CD4-positive, CD25-positive, alpha-beta regulatory T cell (primary cell): ENCODE measurements around the gene TTC7B. TPM values are rescaled to one million over a fixed set of nuclear protein-coding genes. Genes with fewer than 3 reads are reported as not detected.

ENCODE experiments used
- ATAC-seq, 2 donors: fragments of 150-1000 bp; cut with Tn5 transposase; one replicate each; pipeline ENCODE4 v1.10.0; 2021; ENCODE audit warnings: low read depth in 2 of 2, moderate number of reproducible peaks in 2 of 2, moderate library complexity in 1 of 2
- DNase-seq, 3 donors: peaks; one replicate each; pipeline versions ENCODE4 v3.0.0 to v3.0.0-alpha.2; 2012 to 2022; ENCODE audit warnings: mixed read lengths in 1 of 3
- H3K27ac ChIP-seq: one replicate; pipeline ENCODE4 v1.7.0; 2013; ENCODE audit warnings: mild to moderate bottlenecking, low read length; ENCODE audit not compliant: insufficient read depth, poor library complexity, severe bottlenecking
- H3K27me3 ChIP-seq: one replicate; pipeline ENCODE4 v1.7.0; 2013; ENCODE audit warnings: low read length; ENCODE audit not compliant: control insufficient read depth, insufficient read depth
- H3K36me3 ChIP-seq: one replicate; pipeline ENCODE4 v1.7.0; 2013; ENCODE audit warnings: mild to moderate bottlenecking, low read length, moderate library complexity; ENCODE audit not compliant: control insufficient read depth, insufficient read depth
- H3K4me1 ChIP-seq: 2 replicates; pipeline ENCODE4 v1.7.0; 2013; ENCODE audit warnings: mild to moderate bottlenecking, low read length; ENCODE audit not compliant: insufficient read depth, control insufficient read depth, poor library complexity, severe bottlenecking
- H3K4me3 ChIP-seq: one replicate; pipeline ENCODE4 v1.7.0; 2013; ENCODE audit warnings: low read depth, mild to moderate bottlenecking, low read length, moderate library complexity
- H3K9me3 ChIP-seq, 2 experiments: 1 replicate in 1 of 2; 2 replicates in 1 of 2; pipeline ENCODE4 v1.7.0; 2013; ENCODE audit warnings: low read length in 2 of 2, mild to moderate bottlenecking in 1 of 2, moderate library complexity in 1 of 2; ENCODE audit not compliant: control insufficient read depth in 2 of 2
- H3K27ac Mint-ChIP-seq, 3 donors: one replicate each; pipeline ENCODE4 v1.8.0; 2020 to 2022; ENCODE audit warnings: mild to moderate bottlenecking in 3 of 3, mixed read lengths in 3 of 3, moderate library complexity in 2 of 3
- H3K27me3 Mint-ChIP-seq: one replicate; pipeline ENCODE4 v1.8.0; 2022; ENCODE audit warnings: mild to moderate bottlenecking, mixed read lengths
- H3K36me3 Mint-ChIP-seq: one replicate; pipeline ENCODE4 v1.8.0; 2020; ENCODE audit warnings: mixed read lengths
- H3K4me1 Mint-ChIP-seq, 4 donors: one replicate each; pipeline ENCODE4 v1.8.0; 2020 to 2022; ENCODE audit warnings: mixed read lengths in 4 of 4, mild to moderate bottlenecking in 1 of 4
- H3K4me3 Mint-ChIP-seq, 4 donors: one replicate each; pipeline ENCODE4 v1.8.0; 2020 to 2022; ENCODE audit warnings: mild to moderate bottlenecking in 4 of 4, mixed read lengths in 4 of 4, moderate library complexity in 3 of 4
- H3K9me3 Mint-ChIP-seq, 7 donors: one replicate each; pipeline ENCODE4 v1.8.0; 2020 to 2022; ENCODE audit warnings: mixed read lengths in 7 of 7, mild to moderate bottlenecking in 3 of 7, moderate library complexity in 2 of 7
- polyA plus RNA-seq, 4 donors: library from polyadenylated mRNA; unstranded; fragments of 300-500 nt; fragmentation: Illumina TruSeq; gene quantifications; one replicate each; pipeline ENCODE4 v1.2.3, GENCODE V29; 2021
- total RNA-seq: library from RNA; stranded (reverse); gene quantifications from one replicate; pipeline ENCODE4 v1.2.3, GENCODE V29; 2022

The TTC7B gene
- total and polyA plus RNA-seq, 5 donors from 2014 or later = 0.88 to 7.8 (median 1.0) TPM

- H3K27me3 Mint-ChIP-seq = peaks cover 4% of the 10 kb centered on the region
- H3K9me3 Mint-ChIP-seq = peaks cover 0 to 2% (median 0%) of the 10 kb centered on the region in 7 donors
- no peak for DNase-seq
- H3K36me3 Mint-ChIP-seq = no peaks in the 10 kb centered on the region
- Histone ChIP-seq H3K9me3 (no peaks in the 10 kb centered on the region), H3K4me3 (no peak overlapping the region), H3K4me1 (no peaks in the 10 kb centered on the region), H3K36me3 (no peaks in the 10 kb centered on the region), H3K27me3 (no peaks in the 10 kb centered on the region), H3K27ac (no peak overlapping the region)
- H3K4me3 Mint-ChIP-seq = no peak overlapping the region
- ATAC-seq = no peak
- H3K27ac Mint-ChIP-seq = no peak overlapping the region
- no peaks in the 10 kb centered on the region for H3K4me1 Mint-ChIP-seq
Measured at GRCh38 chr14:90567191-90567590, 249.0 kb downstream of the TTC7B start.

GRCh38 chr14:90566481-90566880 is 249.7 kb downstream of the TTC7B start:
- ATAC-seq = no peak
- DNase-seq = no peak
- H3K4me1 ChIP-seq = no peaks in the 10 kb centered on the region
- Mint-ChIP-seq H3K9me3 (peaks cover 0 to 2% (median 0%) of the 10 kb centered on the region in 7 donors), H3K27me3 (peaks cover 4% of the 10 kb centered on the region), H3K4me3 (no peak overlapping the region), H3K27ac (no peak overlapping the region), H3K4me1 (no peaks in the 10 kb centered on the region), H3K36me3 (no peaks in the 10 kb centered on the region)
- H3K27ac ChIP-seq = no peak overlapping the region
- no peaks in the 10 kb centered on the region for H3K9me3 ChIP-seq
- H3K36me3 ChIP-seq = no peaks in the 10 kb centered on the region
- H3K27me3 ChIP-seq = no peaks in the 10 kb centered on the region
- H3K4me3 ChIP-seq = no peak overlapping the region

- Histone ChIP-seq H3K27me3 (no peaks in the 10 kb centered on the region), H3K36me3 (no peaks in the 10 kb centered on the region), H3K4me1 (no peaks in the 10 kb centered on the region), H3K27ac (no peak overlapping the region), H3K9me3 (no peaks in the 10 kb centered on the region), H3K4me3 (no peak overlapping the region)
- H3K4me1 Mint-ChIP-seq = no peaks in the 10 kb centered on the region
- H3K27me3 Mint-ChIP-seq = peaks cover 4% of the 10 kb centered on the region
- no peak for DNase-seq
- no peak for ATAC-seq
- H3K27ac Mint-ChIP-seq = no peak overlapping the region
- no peak overlapping the region for H3K4me3 Mint-ChIP-seq
- H3K9me3 Mint-ChIP-seq = peaks cover 0 to 2% (median 0%) of the 10 kb centered on the region in 7 donors
- H3K36me3 Mint-ChIP-seq = no peaks in the 10 kb centered on the region
Measured at GRCh38 chr14:90564496-90564895, 251.7 kb downstream of the TTC7B start.

DNA sequence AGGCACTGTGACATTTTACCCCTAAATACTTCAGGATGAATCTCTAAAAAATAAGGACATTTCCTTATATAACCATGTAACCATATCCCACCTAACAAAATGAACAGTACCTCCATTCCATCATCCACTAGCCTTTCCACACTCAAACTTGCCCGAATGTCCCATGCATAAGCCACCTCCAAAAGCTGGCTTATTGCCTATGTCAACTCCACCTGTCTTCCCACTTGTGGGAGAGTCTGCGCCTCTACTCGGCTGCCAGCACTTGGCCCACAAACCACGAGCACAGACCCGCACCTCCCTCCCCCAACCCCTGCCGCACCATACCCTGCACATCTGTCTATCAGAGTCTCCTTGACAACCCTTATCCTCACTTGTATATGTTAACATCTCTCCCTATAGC is 253.6 kb downstream of the TTC7B start:
- Histone ChIP-seq H3K9me3 (no peaks in the 10 kb centered on the region), H3K4me3 (no peak overlapping the region), H3K36me3 (no peaks in the 10 kb centered on the region), H3K27me3 (no peaks in the 10 kb centered on the region), H3K27ac (no peak overlapping the region), H3K4me1 (no peaks in the 10 kb centered on the region)
- ATAC-seq (no peak), DNase-seq (no peak)
- H3K36me3 Mint-ChIP-seq = no peaks in the 10 kb centered on the region
- H3K4me1 Mint-ChIP-seq = no peaks in the 10 kb centered on the region
- no peaks in the 10 kb centered on the region for H3K27me3 Mint-ChIP-seq
- peaks cover 0 to 2% (median 0%) of the 10 kb centered on the region in 7 donors for H3K9me3 Mint-ChIP-seq
- no peak overlapping the region for H3K27ac Mint-ChIP-seq
- no peak overlapping the region for H3K4me3 Mint-ChIP-seq

- no peaks in the 10 kb centered on the region for H3K27me3 Mint-ChIP-seq
Measured at GRCh38 chr14:90561920-90562319, 254.3 kb downstream of the TTC7B start.

GRCh38 chr14:90560991-90561390 is 255.2 kb downstream of the TTC7B start:
- ATAC-seq (no peak), DNase-seq (no peak)
- Histone ChIP-seq H3K27me3 (no peaks in the 10 kb centered on the region), H3K4me3 (no peak overlapping the region), H3K9me3 (no peaks in the 10 kb centered on the region), H3K27ac (no peak overlapping the region), H3K36me3 (no peaks in the 10 kb centered on the region), H3K4me1 (no peaks in the 10 kb centered on the region)
- H3K27me3 Mint-ChIP-seq = no peaks in the 10 kb centered on the region
- no peaks in the 10 kb centered on the region for H3K36me3 Mint-ChIP-seq
- H3K4me3 Mint-ChIP-seq = no peak overlapping the region
- H3K9me3 Mint-ChIP-seq = no peaks in the 10 kb centered on the region
- H3K27ac Mint-ChIP-seq = no peak overlapping the region
- no peaks in the 10 kb centered on the region for H3K4me1 Mint-ChIP-seq

More at GRCh38 chr14:90561920-90562319, 254.3 kb downstream of the TTC7B start:
- ATAC-seq = no peak
- no peaks in the 10 kb centered on the region for H3K36me3 Mint-ChIP-seq
- H3K27me3 ChIP-seq = no peaks in the 10 kb centered on the region
- H3K27ac Mint-ChIP-seq = no peak overlapping the region
- no peaks in the 10 kb centered on the region for H3K4me1 Mint-ChIP-seq
- H3K4me3 ChIP-seq = no peak overlapping the region
- H3K9me3 Mint-ChIP-seq = peaks cover 0 to 2% (median 0%) of the 10 kb centered on the region in 7 donors
- no peaks in the 10 kb centered on the region for H3K4me1 ChIP-seq
- no peaks in the 10 kb centered on the region for H3K36me3 ChIP-seq
- no peak overlapping the region for H3K27ac ChIP-seq
- no peak overlapping the region for H3K4me3 Mint-ChIP-seq
- H3K9me3 ChIP-seq = no peaks in the 10 kb centered on the region
- DNase-seq = no peak

GRCh38 chr14:90560558-90560957 is 255.7 kb downstream of the TTC7B start:
- Histone ChIP-seq H3K4me3 (no peak overlapping the region), H3K36me3 (no peaks in the 10 kb centered on the region), H3K27me3 (no peaks in the 10 kb centered on the region), H3K9me3 (no peaks in the 10 kb centered on the region), H3K4me1 (no peaks in the 10 kb centered on the region), H3K27ac (no peak overlapping the region)
- H3K27me3 Mint-ChIP-seq = no peaks in the 10 kb centered on the region
- DNase-seq = no peak
- H3K9me3 Mint-ChIP-seq = no peaks in the 10 kb centered on the region
- no peak for ATAC-seq
- no peak overlapping the region for H3K27ac Mint-ChIP-seq
- H3K4me3 Mint-ChIP-seq = no peak overlapping the region
- H3K36me3 Mint-ChIP-seq = no peaks in the 10 kb centered on the region
- no peaks in the 10 kb centered on the region for H3K4me1 Mint-ChIP-seq

GRCh38 chr14:90559811-90560492 is 256.3 kb downstream of the TTC7B start:
- Mint-ChIP-seq H3K4me3 (no peak overlapping the region), H3K9me3 (no peaks in the 10 kb centered on the region)
- no peak overlapping the region for H3K4me3 ChIP-seq

More at GRCh38 chr14:90559811-90560492, 256.3 kb downstream of the TTC7B start:
- ATAC-seq (no peak), DNase-seq (no peak)
- H3K27me3 Mint-ChIP-seq = no peaks in the 10 kb centered on the region
- no peaks in the 10 kb centered on the region for H3K9me3 ChIP-seq
- no peak overlapping the region for H3K27ac Mint-ChIP-seq
- no peaks in the 10 kb centered on the region for H3K36me3 ChIP-seq
- no peaks in the 10 kb centered on the region for H3K36me3 Mint-ChIP-seq
- H3K4me1 Mint-ChIP-seq = no peaks in the 10 kb centered on the region
- H3K27me3 ChIP-seq = no peaks in the 10 kb centered on the region
- no peak overlapping the region for H3K27ac ChIP-seq
- H3K4me1 ChIP-seq = no peaks in the 10 kb centered on the region
